ENCODE data around the gene RGS2. TPM values are rescaled to one million over a fixed set of nuclear protein-coding genes. Genes with fewer than 3 reads are reported as not detected.
A peak's percentile ranks its signal among the peaks of the same experiment; 100 is the strongest.

The RGS2 gene
- polyA plus RNA-seq, 1 experiment = 80.3 TPM

- H3K27me3 ChIP-seq (ENCODE audit: control insufficient read depth, insufficient read depth, low read length) = no peaks in the 10 kb centered on the region
- H3K9me3 ChIP-seq (ENCODE audit: control insufficient read depth, insufficient read depth, low read length) = no peaks in the 10 kb centered on the region
- peak overlapping the region; percentile 93 for H3K4me3 ChIP-seq (ENCODE audit: low read depth, low read length)
- no peak for TF ChIP-seq CTCF (IDR thresholded peaks at IDR 0.05; ENCODE audit: low read depth, low read length)
- CTCF ChIA-PET = interaction anchor here (0.8 to 4.8 kb wide), 6 partner anchors 205 to 337 kb away, joined by 3 to 56 read pairs (median 6); no protein-coding TSS in a partner anchor
- POLR2A ChIA-PET = interaction anchor here (1.2 to 2.7 kb wide), 3 partner anchors 209 to 271 kb away, joined by 4 to 16 read pairs (median 5); partner anchors contain the start of genes RO60 and UCHL5
- no peak for DNase-seq (ENCODE audit: low read depth, low spot score)
- H3K27ac ChIP-seq (ENCODE audit: low read depth, low read length) = no peak overlapping the region
Measured at GRCh38 chr1:192811006-192811405, 2.2 kb downstream of the RGS2 start.

GRCh38 chr1:192811594-192812239, 2.9 kb downstream of the RGS2 start:
- peak overlapping the region; percentile 24; the same call in 1 of the 2 replicates for H3K4me3 ChIP-seq (ENCODE audit: low read depth, low read length)
- CTCF ChIA-PET = interaction anchor here (0.6 to 4.8 kb wide), 7 partner anchors 204 to 337 kb away, joined by 3 to 56 read pairs (median 5); partner anchors contain the start of gene CDC73

GRCh38 chr1:192812420-192813209, 3.8 kb downstream of the RGS2 start:
- no peak overlapping the region for H3K27ac ChIP-seq (ENCODE audit: low read depth, low read length)
- ChIA-PET CTCF (interaction anchor here (0.6 to 4.8 kb wide), 5 partner anchors 207 to 335 kb away, joined by 3 to 56 read pairs (median 3); partner anchors contain the start of gene CDC73), POLR2A (interaction anchor here (0.7 kb wide), 1 partner anchor 202 kb away, joined by 3 read pairs; no protein-coding TSS in a partner anchor)
- DNase-seq (ENCODE audit: low read depth, low spot score) = no peak
- H3K4me3 ChIP-seq (ENCODE audit: low read depth, low read length) = no peak overlapping the region
- no peaks in the 10 kb centered on the region for H3K27me3 ChIP-seq (ENCODE audit: control insufficient read depth, insufficient read depth, low read length)
- no peaks in the 10 kb centered on the region for H3K9me3 ChIP-seq (ENCODE audit: control insufficient read depth, insufficient read depth, low read length)
- TF ChIP-seq CTCF (IDR thresholded peaks at IDR 0.05; ENCODE audit: low read depth, low read length) = no peak

More at GRCh38 chr1:192811594-192812239, 2.9 kb downstream of the RGS2 start:
- H3K27me3 ChIP-seq (ENCODE audit: control insufficient read depth, insufficient read depth, low read length) = no peaks in the 10 kb centered on the region
- no peaks in the 10 kb centered on the region for H3K9me3 ChIP-seq (ENCODE audit: control insufficient read depth, insufficient read depth, low read length)
- no peak for DNase-seq (ENCODE audit: low read depth, low spot score)
- POLR2A ChIA-PET = interaction anchor here (0.7 to 1.8 kb wide), 3 partner anchors 203 to 272 kb away, joined by 3 to 5 read pairs (median 4); partner anchors contain the start of genes RO60 and UCHL5
- H3K27ac ChIP-seq (ENCODE audit: low read depth, low read length) = no peak overlapping the region
- no peak for TF ChIP-seq CTCF (IDR thresholded peaks at IDR 0.05; ENCODE audit: low read depth, low read length)

- ChIA-PET CTCF (interaction anchor here (0.9 kb wide), 1 partner anchor 337 kb away, joined by 4 read pairs; no protein-coding TSS in a partner anchor), POLR2A (no interaction called here)
- no peaks in the 10 kb centered on the region for H3K9me3 ChIP-seq (ENCODE audit: control insufficient read depth, insufficient read depth, low read length)
- no peak overlapping the region for H3K4me3 ChIP-seq (ENCODE audit: low read depth, low read length)
- DNase-seq (ENCODE audit: low read depth, low spot score) = no peak
- no peak for TF ChIP-seq CTCF (IDR thresholded peaks at IDR 0.05; ENCODE audit: low read depth, low read length)
- H3K27ac ChIP-seq (ENCODE audit: low read depth, low read length) = no peak overlapping the region
- H3K27me3 ChIP-seq (ENCODE audit: control insufficient read depth, insufficient read depth, low read length) = no peaks in the 10 kb centered on the region
Measured at GRCh38 chr1:192814805-192815204, 6.0 kb downstream of the RGS2 start.
